HG02678 (cell line): ENCODE measurements around the gene ATM.
"Not testable (repeated sequence)": the region's sequence is repeated elsewhere in the genome, so short reads cannot be mapped to it uniquely, and the experiment has no call there.

Experiments used
- ATAC-seq: cut with Tn5 transposase; IDR thresholded peaks from one replicate; pipeline ENCODE4 v1.9.1; 2021; ENCODE audit warnings: mild to moderate bottlenecking, moderate library complexity; ENCODE audit not compliant: unreplicated experiment

The ATM gene

DNA sequence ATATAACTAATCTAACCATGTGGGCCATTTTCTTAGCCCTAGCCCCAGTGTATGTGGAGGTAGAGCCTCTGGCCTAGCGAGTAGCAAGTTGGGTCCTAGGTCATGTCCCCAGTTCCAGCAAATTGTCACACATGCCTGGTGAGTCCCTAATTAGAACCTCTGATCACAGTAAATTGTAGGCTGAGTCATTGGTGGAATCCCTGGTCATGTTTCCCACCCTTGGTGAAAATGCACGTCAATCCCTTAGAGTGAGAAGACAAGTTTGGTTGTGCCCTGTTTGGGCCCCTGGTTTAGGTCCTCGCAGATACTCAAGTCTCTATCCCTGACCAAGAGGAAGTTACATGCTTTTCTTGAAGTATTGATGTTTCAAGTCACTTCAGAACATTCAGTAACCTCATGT lies 46.7 kb downstream of the ATM start:
- ATAC-seq, result no peak

DNA sequence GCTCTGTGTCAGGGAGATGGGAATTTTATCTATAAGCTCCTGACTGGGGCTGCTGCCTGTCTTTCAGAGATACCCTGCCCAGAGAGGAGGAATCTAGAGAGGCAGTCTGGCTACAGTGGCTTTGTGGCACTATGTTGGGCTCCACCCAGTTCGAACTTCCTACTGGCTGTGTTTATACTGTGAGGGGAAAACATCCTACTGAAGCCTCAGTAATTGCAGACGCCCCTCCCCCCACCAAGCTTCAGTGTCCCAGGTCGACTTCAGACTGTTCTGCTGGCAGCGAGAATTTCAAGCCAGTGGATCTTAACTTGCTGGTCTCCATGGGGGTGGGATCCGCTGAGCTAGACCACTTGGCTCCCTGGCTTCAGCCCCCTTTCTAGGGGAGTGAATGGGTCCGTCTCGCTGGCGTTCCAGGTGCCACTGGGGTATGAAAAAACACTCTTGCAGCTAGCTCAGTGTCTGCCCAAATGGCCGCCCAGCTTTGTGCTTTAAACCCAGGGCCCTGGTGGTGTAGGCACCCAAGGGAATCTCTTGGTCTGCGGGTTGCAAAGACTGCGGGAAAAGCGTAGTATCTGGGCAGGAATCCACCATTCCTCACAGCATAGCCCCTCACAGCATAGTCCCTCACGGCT lies 54.2 kb downstream of the ATM start:
- ATAC-seq, result not testable (repeated sequence)

DNA sequence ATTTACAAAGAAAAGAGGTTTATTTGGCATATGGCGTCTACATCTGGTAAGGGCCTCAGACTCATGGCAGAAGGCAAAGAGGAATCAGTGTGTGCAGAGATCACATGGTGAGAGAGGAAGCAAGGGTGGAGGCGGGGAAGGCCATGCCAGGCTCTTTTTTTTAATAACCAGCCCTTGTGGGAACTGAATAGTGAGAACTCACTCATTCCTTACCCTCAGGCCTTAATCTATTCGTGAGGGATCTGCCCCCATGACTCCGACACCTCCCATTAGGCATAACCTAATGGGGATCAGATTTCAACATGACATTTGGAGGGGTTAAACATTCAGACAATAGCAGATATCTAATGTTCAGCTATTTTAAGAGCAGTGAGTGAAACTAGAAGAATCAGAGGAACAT lies 55.7 kb downstream of the ATM start:
- ATAC-seq, result no peak

DNA sequence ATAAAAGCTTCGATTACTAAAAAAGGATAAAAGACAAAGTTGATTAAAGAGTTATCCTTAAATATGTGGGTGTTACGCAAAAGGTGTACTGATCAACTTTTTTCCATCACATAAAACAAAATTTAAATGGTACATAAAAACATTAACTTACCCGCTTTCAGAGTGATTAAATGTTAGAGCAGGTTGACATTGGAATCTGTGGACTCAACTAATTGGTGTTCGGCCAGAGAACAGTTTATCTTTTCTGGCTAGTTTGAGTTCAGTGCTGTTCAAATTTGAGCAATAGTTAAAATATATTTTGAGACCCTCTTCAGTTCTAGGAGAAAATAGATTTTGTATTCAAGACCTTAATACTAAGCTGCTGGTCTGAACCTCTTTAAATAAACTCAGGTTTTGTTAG lies 56.1 kb downstream of the ATM start:
- ATAC-seq, result no peak

DNA sequence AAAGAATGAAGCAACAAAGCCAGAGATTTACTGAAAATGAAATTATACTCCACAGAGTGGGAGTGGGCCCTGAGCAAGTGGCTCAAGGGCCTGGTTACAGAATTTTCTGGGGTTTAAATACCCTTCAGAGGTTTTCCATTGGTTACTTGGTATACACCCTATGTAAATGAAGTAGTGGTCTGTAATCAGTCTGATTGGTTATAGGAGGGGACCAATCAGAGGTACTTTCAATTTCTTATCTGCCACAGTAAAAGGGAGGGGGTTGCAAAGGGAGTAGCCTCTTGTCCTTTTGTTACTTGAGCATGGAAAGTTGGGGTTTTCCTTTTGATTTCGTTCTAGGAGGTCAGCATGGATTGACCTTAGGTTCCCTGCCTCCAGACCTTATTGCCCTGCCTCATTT lies 63.5 kb downstream of the ATM start:
- no peak for ATAC-seq

DNA sequence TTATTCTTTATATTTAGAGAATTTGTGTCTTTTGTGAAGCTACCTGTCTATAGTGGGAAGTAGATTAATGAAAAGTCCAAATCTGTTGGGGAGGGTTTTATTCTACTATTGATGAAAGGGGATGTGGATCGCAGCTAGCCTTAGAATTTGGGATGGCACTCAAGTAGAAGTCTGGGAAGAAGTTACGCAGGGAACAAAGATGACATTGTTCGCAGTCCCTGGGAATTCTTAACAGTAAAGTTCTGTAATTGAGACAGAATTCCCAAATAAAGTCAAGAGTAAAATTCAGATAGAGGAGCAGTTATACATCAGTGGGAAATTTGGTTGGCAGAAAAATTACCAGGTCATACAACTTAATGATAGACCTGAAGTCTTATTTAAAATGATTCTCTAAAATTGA lies 64.1 kb downstream of the ATM start:
- ATAC-seq, result no peak

DNA sequence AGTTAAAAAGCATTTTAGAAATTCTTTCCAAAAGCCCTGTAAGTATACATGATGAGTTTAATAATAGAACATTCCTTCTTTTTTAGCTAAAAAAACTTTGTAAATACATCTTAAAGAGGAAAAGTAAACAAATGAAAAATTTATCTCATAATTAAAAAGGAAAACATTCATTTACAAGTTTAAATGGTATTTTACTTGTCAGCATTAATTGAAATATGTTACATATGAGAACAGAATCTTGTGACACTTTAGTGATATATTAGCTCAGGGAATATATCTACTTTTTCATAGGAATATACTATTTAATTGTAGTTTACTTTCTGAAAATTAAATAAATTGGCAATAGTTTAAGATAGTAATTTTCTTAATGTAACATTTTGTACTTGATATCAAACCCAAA lies 66.2 kb downstream of the ATM start:
- ATAC-seq, result not testable (repeated sequence)

DNA sequence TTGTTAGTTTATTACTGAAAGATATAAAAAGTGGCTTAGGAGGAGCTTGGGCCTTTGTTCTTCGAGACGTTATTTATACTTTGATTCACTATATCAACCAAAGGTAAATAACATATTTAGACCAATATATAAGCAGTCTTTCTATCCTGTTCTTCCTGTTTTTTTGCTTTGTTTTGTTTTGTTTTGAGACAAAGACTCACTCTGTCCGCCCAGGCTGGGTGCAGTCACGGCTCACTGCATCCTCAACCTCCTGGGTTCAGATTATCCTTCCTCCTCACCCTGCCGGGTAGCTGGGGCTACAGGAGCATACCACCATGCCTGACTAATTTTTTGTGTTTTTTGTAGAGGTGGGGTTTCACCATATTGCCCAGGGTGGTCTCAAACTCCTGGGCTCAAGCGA lies 66.8 kb downstream of the ATM start:
- no peak for ATAC-seq

DNA sequence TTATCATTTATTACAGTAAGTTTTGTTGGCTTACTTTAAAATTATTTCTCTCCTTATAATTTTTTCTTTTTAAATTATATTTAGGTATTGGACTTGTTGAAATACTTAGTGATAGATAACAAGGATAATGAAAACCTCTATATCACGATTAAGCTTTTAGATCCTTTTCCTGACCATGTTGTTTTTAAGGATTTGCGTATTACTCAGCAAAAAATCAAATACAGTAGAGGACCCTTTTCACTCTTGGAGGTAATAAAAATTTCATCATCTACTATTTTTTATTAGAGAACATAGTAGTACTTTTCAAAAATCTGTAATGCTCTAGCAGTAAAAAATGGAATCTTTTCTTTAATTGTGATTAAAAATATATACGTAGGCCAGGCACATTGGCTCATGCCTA lies 70.4 kb downstream of the ATM start:
- no peak for ATAC-seq

DNA sequence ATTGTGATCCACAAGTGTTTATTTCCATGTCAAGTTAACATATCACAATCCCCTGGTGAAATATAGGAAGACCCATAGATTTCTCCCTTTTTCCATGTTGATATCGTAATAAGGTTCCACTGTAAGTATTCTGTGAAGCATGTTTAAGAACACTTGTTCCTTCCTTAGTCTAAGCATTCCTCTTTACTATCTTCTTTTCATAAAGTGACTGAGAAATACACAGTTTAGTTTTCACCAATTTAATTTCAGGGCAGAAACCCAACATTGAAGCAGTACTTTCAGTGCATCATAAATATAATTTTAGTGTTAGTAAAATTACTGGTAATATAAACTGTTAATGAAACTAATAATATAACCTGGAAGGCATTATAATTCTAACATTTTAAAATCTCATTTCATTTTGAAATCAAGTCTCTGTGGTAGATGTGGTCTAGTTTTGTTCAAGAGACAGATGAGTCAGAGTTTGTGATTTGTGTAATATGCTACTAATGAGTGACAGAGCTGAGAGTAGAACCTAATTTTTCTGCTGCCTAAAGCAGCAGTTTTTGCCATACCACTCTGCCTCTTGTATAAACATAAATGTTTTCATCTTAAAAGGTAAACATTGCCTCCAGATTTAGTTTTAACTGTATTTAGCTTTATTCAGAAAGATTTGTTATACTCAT lies 79.4 kb downstream of the ATM start:
- ATAC-seq, result peak; percentile 70

DNA sequence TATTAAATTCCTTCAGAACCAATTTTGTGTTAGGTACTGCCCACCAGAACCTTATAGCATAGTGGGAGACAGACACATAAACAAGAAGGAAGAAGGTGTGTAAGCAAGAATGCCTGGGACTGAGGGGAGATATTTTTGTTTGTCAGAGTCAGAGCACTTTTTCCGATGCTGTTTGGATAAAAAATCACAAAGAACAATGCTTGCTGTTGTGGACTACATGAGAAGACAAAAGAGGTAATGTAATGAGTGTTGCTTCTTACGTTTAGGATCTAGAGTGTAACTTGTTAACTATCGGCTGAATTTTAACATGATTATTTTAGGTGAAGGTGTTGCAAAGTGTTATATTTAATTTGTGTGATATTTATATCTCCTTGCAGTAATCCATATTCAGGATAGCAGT lies 84.9 kb downstream of the ATM start:
- ATAC-seq, result no peak

DNA sequence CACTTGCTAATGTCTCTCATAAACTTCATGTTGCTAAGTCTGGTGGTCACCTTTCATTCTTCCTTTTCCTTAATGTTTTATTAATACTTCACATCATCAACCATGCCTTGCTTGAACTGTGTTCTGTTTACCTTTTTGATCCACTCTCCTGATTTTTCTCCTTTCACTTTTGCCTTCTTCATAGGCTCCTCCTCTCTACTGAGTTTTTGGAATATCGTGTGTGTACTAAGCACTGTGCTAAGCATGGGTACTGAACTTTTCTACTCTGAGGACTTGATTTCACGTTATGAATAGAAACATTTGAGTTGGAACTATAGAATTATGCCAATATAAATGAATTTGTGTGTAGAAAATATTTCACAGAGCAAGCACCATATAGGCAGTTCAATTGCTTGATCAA lies 90.6 kb downstream of the ATM start:
- ATAC-seq, result no peak

DNA sequence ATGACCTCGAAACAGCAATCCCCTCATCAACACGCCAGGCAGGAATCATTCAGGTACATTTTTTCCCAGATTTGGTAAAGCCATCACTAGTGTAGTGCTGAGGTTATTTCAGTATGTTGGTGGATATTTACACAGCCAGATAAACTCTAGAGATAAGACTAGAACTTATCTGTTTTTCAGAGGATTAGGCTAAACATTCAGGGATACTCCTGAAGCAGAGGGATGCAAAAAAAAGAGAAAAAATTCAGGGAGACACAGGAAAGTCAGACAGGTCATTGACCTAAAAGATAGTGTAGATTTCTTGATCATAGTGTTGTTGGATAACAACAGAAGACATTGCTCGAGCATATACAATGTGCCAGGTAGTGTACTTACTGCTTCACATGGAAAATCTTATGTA lies 93.2 kb downstream of the ATM start:
- ATAC-seq, result no peak

DNA sequence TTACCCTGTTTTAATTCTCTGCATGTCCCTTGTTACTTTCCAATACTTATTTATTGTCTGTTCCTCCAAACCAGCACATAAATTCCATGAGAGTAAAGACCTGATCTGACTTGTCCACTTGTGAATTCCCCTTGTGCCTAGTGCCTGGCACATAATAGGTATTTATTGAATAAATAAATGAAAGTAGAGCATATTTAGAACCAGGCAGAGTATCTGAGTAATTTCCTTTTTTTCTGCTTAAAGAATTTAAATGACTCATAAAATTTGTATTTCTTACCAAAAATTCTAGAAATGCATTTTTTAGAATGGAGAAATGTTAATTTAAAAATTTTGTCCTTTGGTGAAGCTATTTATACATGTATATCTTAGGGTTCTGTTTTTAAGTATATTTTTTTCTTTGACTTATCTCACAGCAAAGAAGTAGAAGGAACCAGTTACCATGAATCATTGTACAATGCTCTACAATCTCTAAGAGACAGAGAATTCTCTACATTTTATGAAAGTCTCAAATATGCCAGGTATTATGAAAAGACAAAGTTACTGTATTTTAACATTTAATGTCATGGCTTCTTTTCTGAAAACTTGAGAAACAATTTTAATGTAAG lies 96.8 kb downstream of the ATM start:
- ATAC-seq, result no peak

DNA sequence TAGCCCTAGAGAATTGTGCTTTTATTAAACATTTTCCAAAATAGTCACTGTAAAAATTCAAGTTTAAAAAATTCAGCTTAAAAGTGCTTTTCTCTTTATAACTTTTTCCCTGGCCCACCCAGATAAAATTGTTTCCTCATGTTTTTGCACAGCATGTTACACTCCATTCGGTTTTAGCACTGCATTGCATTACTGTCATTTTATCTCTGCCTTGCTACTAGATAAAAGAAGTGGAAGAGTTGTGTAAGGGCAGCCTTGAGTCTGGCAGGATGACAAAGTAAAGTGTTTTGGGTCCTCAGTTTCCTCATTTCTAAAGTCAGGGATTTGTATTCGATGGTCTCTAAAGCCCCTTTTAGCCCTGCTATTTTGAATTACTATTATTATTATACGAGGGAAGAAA lies 99.8 kb downstream of the ATM start:
- ATAC-seq, result no peak

DNA sequence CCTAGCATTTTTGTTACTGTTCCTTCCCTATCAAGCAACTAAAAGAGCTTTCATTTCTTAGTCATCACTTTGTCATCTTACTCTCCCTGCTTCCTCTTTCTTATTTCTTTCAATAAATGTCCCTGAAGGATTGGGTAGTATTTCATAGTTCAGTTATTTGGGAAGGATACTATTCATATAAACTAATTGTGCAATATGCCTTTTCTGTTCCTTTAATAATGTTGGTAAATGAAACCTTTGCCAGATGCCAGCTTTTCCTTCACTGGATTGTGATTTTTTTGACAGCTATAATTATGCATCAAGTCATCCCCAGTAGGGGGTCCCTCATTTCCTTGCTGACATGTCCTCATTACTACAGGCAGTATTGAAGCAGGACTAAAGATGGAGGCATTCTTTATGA lies 101.7 kb downstream of the ATM start:
- no peak for ATAC-seq

DNA sequence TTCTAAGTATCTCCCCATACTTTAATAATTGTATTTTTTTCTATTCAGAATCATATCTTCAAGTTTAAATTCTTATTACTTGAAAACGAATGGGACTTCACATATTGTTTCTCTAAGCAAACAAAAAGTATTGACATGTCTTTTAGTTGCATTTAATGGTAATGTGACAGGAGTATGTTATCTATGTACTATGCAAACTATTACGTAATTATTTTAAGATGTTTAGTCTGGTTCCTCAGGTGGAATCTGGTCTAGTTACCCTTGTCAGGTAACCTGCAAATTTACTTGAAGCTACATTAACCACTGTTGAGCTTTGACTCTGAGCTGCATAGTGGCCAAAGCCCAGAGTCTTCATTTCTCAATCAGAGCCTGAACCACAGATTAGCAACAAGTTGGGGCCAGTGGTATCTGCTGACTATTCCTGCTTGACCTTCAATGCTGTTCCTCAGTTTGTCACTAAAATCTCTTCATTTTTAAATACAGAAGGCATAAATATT lies 110.6 kb downstream of the ATM start:
- ATAC-seq, result no peak

DNA sequence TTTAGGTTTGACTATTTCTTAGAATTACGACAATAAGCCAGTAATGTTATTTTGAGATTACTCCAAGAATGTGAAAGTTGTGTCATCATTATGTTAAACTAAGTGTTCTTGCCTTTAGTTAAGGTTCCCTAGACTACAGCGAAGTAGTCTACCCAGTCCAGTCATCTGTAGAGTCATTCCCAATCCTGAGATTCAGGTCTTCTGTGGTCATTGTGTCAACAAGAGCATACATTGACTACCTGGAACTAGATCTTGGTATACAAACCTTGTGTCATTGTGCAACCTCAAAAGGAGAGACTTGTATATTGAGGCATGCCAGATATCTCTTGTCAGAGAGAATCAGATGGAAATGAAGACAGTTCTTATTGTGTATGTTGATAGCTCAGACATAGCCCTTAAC lies 115.9 kb downstream of the ATM start:
- no peak for ATAC-seq

DNA sequence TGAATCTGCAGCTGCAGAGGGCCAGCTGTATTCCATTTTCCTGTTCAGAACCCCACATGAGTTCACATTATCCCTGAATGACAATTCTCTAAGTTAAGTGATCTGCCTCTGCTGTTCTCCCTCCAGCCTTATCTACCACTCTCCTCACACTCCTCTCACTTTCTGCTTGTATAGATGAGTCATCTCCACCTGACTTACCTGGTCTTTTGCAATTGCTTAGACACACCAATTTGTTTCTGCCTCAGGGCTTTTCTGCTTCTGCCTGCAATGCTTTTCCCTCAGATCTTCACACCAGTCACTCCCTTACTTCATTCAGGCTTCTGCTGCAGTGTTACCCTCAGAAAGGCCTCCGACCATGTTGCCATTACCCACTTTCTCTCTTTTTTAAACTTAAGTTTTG lies 118.1 kb downstream of the ATM start:
- ATAC-seq, result no peak

DNA sequence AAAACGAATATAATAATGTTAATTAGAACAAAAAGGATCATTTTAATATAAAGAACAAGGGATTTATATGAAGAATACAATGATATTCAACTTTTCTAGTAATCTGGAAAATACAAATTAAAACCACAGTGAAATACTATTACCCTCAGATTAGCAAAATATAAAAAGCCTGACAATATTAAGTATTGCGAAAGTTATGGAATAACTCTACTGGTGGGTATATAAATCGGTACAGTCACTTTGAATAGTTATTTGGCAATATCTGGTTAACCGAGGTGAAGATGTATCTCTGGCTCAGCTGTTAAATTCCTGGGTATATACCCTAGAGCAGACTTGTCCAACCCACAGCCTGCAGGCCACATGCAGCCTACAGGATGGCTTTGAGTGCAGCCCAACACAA lies 118.8 kb downstream of the ATM start:
- ATAC-seq, result no peak

DNA sequence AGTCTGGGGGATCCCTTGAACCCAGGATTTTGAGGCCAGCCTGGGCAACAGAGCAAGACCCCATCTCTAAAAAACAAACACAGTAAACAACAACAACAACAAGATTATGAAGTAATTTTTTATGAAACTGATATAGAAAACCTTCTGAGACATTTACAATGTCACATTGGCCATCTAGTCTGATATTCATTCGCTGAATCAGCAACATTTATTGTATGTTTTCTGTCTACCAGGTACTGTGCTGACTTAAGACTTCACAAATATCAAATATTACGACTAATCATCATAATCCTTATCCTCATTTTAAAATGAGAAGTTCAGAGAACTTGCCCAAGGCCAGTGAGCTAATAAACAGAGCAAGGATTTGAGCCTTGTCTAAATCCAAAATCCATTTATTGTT lies 120.8 kb downstream of the ATM start:
- ATAC-seq, result no peak

DNA sequence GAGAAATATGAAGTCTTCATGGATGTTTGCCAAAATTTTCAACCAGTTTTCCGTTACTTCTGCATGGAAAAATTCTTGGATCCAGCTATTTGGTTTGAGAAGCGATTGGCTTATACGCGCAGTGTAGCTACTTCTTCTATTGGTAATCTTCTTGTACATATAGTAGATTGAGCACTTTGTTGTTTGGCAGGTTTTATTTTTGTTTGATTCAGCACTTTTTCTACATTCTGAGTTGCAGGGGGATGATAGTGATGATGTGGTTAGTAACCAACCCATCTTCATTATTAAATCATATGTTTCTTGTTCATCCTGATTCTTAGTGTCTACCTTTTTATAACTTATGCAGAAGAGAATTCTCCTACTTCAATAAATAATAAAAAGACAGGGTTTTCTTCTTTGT lies 122.9 kb downstream of the ATM start:
- ATAC-seq, result no peak

DNA sequence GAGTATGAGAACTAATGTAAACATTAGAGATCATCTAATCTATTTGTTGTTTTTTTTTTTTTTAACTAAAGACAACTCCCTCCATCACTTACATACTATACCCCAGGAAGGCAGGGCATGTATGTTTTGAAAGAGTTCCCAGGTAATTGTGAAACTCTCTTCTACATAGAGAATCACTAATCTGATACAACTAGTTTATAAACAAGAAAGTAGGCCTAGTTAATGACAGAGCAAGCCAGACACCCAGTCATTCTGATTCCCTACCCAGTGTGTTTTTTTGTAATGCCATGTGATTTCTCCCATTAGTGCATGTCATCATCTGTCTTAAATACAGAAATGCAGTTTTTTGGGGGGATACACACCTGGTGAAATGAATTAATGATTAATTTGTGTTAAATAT lies 123.6 kb downstream of the ATM start:
- ATAC-seq, result no peak
